Measurements from ENCODE around the gene LIMS3.
"Not testable (repeated sequence)": the region's sequence is repeated elsewhere in the genome, so short reads cannot be mapped to it uniquely, and the experiment has no call there.

DNA sequence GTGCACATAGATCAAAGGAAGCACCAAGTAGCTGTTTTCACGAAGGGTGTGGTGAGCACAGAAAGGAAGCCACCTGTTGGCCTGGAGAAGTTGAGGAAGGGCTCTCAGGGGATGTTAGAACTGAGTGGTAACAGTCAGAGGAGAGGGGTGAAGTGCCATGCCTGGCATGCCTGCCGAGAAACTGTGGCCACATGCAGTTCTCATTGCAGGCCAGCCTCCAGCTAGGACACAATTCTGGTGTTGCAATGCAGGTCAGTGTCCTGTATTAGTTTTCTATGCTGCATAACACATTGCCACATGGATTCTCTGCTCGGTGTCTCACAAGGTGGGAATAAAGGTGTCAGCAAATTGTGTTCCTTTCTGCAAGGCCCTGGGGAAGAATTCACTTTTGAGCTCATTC lies 46.9 kb downstream of the LIMS3 start:
- TF ChIP-seq EZH2 (IDR thresholded peaks at IDR 0.05; ENCODE audit: low read depth, low read length, severe bottlenecking); SIRT6 (IDR thresholded peaks at IDR 0.05; ENCODE audit: low read length); CTCF (IDR thresholded peaks at IDR 0.05; ENCODE audit: control extremely low read depth in 1 of 3, insufficient read depth in 1 of 3, low read depth in 1 of 3, low read length in 3 of 3); EGR1 (IDR thresholded peaks at IDR 0.05; ENCODE audit: borderline replicate concordance, low read depth, low read length); POLR2A (IDR thresholded peaks at IDR 0.05; ENCODE audit: control extremely low read depth in 1 of 2, low read depth in 2 of 2, low read length in 2 of 2); JUN (IDR thresholded peaks at IDR 0.05; ENCODE audit: low read depth, low read length); ZNF274 (IDR thresholded peaks at IDR 0.05; ENCODE audit: borderline replicate concordance, extremely low read depth, low read length); CTBP2 (IDR thresholded peaks at IDR 0.05; ENCODE audit: borderline replicate concordance, insufficient read depth, insufficient read length, low read length); KDM1A (IDR thresholded peaks at IDR 0.05; ENCODE audit: borderline replicate concordance, low read length); POLR2AphosphoS5 (IDR thresholded peaks at IDR 0.05; ENCODE audit: low read depth, low read length); PHF8 (conservative IDR thresholded peaks at IDR 0.05; ENCODE audit: low read depth, low read length); SIX5 (IDR thresholded peaks at IDR 0.05; ENCODE audit: low read depth, low read length): not testable (repeated sequence)
- TF ChIP-seq, protein P1, sequence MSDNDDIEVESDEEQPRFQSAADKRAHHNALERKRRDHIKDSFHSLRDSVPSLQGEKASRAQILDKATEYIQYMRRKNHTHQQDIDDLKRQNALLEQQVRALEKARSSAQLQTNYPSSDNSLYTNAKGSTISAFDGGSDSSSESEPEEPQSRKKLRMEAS (IDR thresholded peaks at IDR 0.05), result not testable (repeated sequence)
- TF ChIP-seq, protein P2, sequence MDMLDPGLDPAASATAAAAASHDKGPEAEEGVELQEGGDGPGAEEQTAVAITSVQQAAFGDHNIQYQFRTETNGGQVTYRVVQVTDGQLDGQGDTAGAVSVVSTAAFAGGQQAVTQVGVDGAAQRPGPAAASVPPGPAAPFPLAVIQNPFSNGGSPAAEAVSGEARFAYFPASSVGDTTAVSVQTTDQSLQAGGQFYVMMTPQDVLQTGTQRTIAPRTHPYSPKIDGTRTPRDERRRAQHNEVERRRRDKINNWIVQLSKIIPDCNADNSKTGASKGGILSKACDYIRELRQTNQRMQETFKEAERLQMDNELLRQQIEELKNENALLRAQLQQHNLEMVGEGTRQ (IDR thresholded peaks at IDR 0.05; ENCODE audit: low read length), result not testable (repeated sequence)

Data from H1 (cell line).